GM19043 (cell line): ENCODE data around the gene FASTK.
"Not testable (repeated sequence)": the region's sequence is repeated elsewhere in the genome, so short reads cannot be mapped to it uniquely, and the experiment has no call there.

ENCODE experiments used
- ATAC-seq: cut with Tn5 transposase; IDR thresholded peaks from one replicate; pipeline ENCODE4 v1.9.1; 2021; ENCODE audit warnings: low read depth; ENCODE audit not compliant: unreplicated experiment

The FASTK gene

GRCh38 chr7:151032936-151033863 lies 47.4 kb downstream of the FASTK start:
- no peak for ATAC-seq

- ATAC-seq, result no peak
Observed at GRCh38 chr7:151031011-151031410, 49.6 kb downstream of the FASTK start.

- ATAC-seq, result no peak
Observed at GRCh38 chr7:151028948-151029501, 51.6 kb downstream of the FASTK start.

GRCh38 chr7:151028131-151028947 lies 52.3 kb downstream of the FASTK start, which contains the start of gene ABCB8:
ABCB8 (plus strand) TSS chr7:151028450; CDS start chr7:151028516, 66 bp downstream.
- ATAC-seq, result peak; percentile 93

GRCh38 chr7:151027728-151028130 lies 52.9 kb downstream of the FASTK start:
- peak; percentile 1 for ATAC-seq

- not testable (repeated sequence) for ATAC-seq
Observed at GRCh38 chr7:151026771-151027727, 53.6 kb downstream of the FASTK start.
